WTC11 (cell line): ENCODE results near the gene NCK1. TPM values are rescaled to one million over a fixed set of nuclear protein-coding genes. Genes with fewer than 3 reads are reported as not detected.

Experiments
- ATAC-seq: fragments of 200-7000 bp; cut with Tn5 transposase; 2 replicates; pipeline ENCODE4 v1.10.0; 2021; ENCODE audit warnings: mild to moderate bottlenecking, moderate library complexity
- CTCF ChIA-PET: fragments of 300-600 bp; sonication (Branson Sonifier 250); formaldehyde crosslinking; loops from one replicate; lab custom pipeline; 2021; ENCODE audit warnings: antibody characterized with exemption; lab: Charles Lee
- POLR2A ChIA-PET: fragments of 350-600 bp; sonication (Branson Sonifier 250); formaldehyde crosslinking; loops from one replicate; lab custom pipeline; 2021; ENCODE audit warnings: antibody characterized with exemption; lab: Charles Lee
- DNase-seq: peaks from one replicate; pipeline ENCODE4 v3.0.0; 2021; ENCODE audit warnings: low spot score
- H3K27ac Mint-ChIP-seq: 2 replicates; pipeline ENCODE4 v1.8.0; 2021; ENCODE audit warnings: mixed read lengths
- H3K27me3 Mint-ChIP-seq: 2 replicates; pipeline ENCODE4 v1.8.0; 2021; ENCODE audit warnings: low read depth, mild to moderate bottlenecking, moderate library complexity, mixed read lengths
- H3K36me3 Mint-ChIP-seq: 2 replicates; pipeline ENCODE4 v1.8.0; 2021; ENCODE audit warnings: mixed read lengths
- H3K4me1 Mint-ChIP-seq: 2 replicates; pipeline ENCODE4 v1.8.0; 2022; ENCODE audit warnings: mixed read lengths
- H3K4me3 Mint-ChIP-seq: 2 replicates; pipeline ENCODE4 v1.8.0; 2021; ENCODE audit warnings: mild to moderate bottlenecking, moderate library complexity, mixed read lengths
- H3K9me3 Mint-ChIP-seq: 2 replicates; pipeline ENCODE4 v1.8.0; 2021; ENCODE audit warnings: mixed read lengths
- AFF4 ChIP-seq: sonication (generic); formaldehyde crosslinking; IDR thresholded peaks from 2 replicates; pipeline ENCODE4 v1.8.1; 2023; ENCODE audit warnings: mild to moderate bottlenecking, missing genetic modification reagents, borderline replicate concordance
- ATF1 ChIP-seq: sonication (generic); formaldehyde crosslinking; IDR thresholded peaks from 2 replicates; pipeline ENCODE4 v1.8.1; 2023; ENCODE audit warnings: mild to moderate bottlenecking, moderate library complexity, missing genetic modification reagents
- ATF2 ChIP-seq: sonication (generic); formaldehyde crosslinking; IDR thresholded peaks from 2 replicates; pipeline ENCODE4 v1.8.1; 2022; ENCODE audit warnings: low read depth, missing genetic modification reagents, borderline replicate concordance
- ATF6 ChIP-seq: sonication (generic); formaldehyde crosslinking; IDR thresholded peaks from 2 replicates; pipeline ENCODE4 v1.8.1; 2023; ENCODE audit warnings: mild to moderate bottlenecking, missing genetic modification reagents
- CREB1 ChIP-seq: sonication (generic); formaldehyde crosslinking; IDR thresholded peaks from 2 replicates; pipeline ENCODE4 v1.8.0; 2023; ENCODE audit warnings: mild to moderate bottlenecking, missing genetic modification reagents
- CREM ChIP-seq: sonication (generic); formaldehyde crosslinking; IDR thresholded peaks from 2 replicates; pipeline ENCODE4 v1.8.1; 2022; ENCODE audit warnings: mild to moderate bottlenecking, missing genetic modification reagents, moderate library complexity
- ELF4 ChIP-seq: sonication (generic); formaldehyde crosslinking; IDR thresholded peaks from 2 replicates; pipeline ENCODE4 v1.8.1; 2022; ENCODE audit warnings: low read depth, mild to moderate bottlenecking, moderate library complexity, missing genetic modification reagents
- FOXJ3 ChIP-seq: sonication (generic); formaldehyde crosslinking; IDR thresholded peaks from 2 replicates; pipeline ENCODE4 v1.9.0; 2021; ENCODE audit warnings: missing genetic modification reagents, mild to moderate bottlenecking, borderline replicate concordance
- FOXP1 ChIP-seq: sonication (generic); formaldehyde crosslinking; IDR thresholded peaks from 2 replicates; pipeline ENCODE4 v1.8.0; 2022; ENCODE audit warnings: missing genetic modification reagents, mild to moderate bottlenecking, moderate library complexity, borderline replicate concordance
- HMGXB4 ChIP-seq: sonication (generic); formaldehyde crosslinking; IDR thresholded peaks from 2 replicates; pipeline ENCODE4 v1.8.1; 2023; ENCODE audit warnings: mild to moderate bottlenecking, moderate library complexity, missing genetic modification reagents
- MYBL2 ChIP-seq: sonication (generic); formaldehyde crosslinking; IDR thresholded peaks from 2 replicates; pipeline ENCODE4 v1.8.1; 2023; ENCODE audit warnings: mild to moderate bottlenecking, moderate library complexity, missing genetic modification reagents
- NFE2L1 ChIP-seq: sonication (generic); formaldehyde crosslinking; IDR thresholded peaks from 2 replicates; pipeline ENCODE4 v1.8.1; 2023; ENCODE audit warnings: missing genetic modification reagents
- NR1H2 ChIP-seq: sonication (generic); formaldehyde crosslinking; IDR thresholded peaks from 2 replicates; pipeline ENCODE4 v1.9.0; 2021; ENCODE audit warnings: mild to moderate bottlenecking, moderate library complexity, missing genetic modification reagents
- NR2C2 ChIP-seq: sonication (generic); formaldehyde crosslinking; IDR thresholded peaks from 2 replicates; pipeline ENCODE4 v1.8.0; 2022; ENCODE audit warnings: mild to moderate bottlenecking, missing genetic modification reagents
- NR3C1 ChIP-seq: sonication (generic); formaldehyde crosslinking; conservative IDR thresholded peaks from 2 replicates; pipeline ENCODE4 v1.8.1; 2023; ENCODE audit warnings: low read depth, mild to moderate bottlenecking, missing genetic modification reagents
- SMAD3 ChIP-seq: sonication (generic); formaldehyde crosslinking; IDR thresholded peaks from 2 replicates; pipeline ENCODE4 v1.8.0; 2022; ENCODE audit warnings: missing genetic modification reagents, mild to moderate bottlenecking, borderline replicate concordance
- TEAD4 ChIP-seq: sonication (generic); formaldehyde crosslinking; IDR thresholded peaks from 2 replicates; pipeline ENCODE4 v1.8.0; 2022; ENCODE audit warnings: mild to moderate bottlenecking, missing genetic modification reagents
- TP53 ChIP-seq: sonication (generic); formaldehyde crosslinking; IDR thresholded peaks from 2 replicates; pipeline ENCODE4 v1.8.1; 2023; ENCODE audit warnings: mild to moderate bottlenecking, missing genetic modification reagents
- ZNF219 ChIP-seq: sonication (generic); formaldehyde crosslinking; IDR thresholded peaks from 2 replicates; pipeline ENCODE4 v1.8.0; 2023; ENCODE audit warnings: missing genetic modification reagents, mild to moderate bottlenecking, borderline replicate concordance
- ZNF263 ChIP-seq: sonication (generic); formaldehyde crosslinking; IDR thresholded peaks from 2 replicates; pipeline ENCODE4 v1.8.1; 2022; ENCODE audit warnings: low read depth, mild to moderate bottlenecking, moderate library complexity, missing genetic modification reagents
- ZNF396 ChIP-seq: fragments of 250-450 bp; sonication (Bioruptor Pico); IDR thresholded peaks from 2 replicates; pipeline ENCODE4 v1.8.0; 2021; ENCODE audit warnings: mild to moderate bottlenecking, moderate library complexity, borderline replicate concordance
- ZSCAN18 ChIP-seq: fragments of 250-450 bp; sonication (Bioruptor Pico); IDR thresholded peaks from 2 replicates; pipeline ENCODE4 v2.1.2; 2022; ENCODE audit warnings: mild to moderate bottlenecking, moderate library complexity
- total RNA-seq: library from RNA; stranded (reverse); gene quantifications from 3 replicates; pipeline ENCODE4 v1.2.3, GENCODE V29; 2021

NCK1 gene
- total RNA-seq, 1 experiment from 2014 or later = 28.9 TPM

- peak overlapping the region; percentile 83 for H3K27ac Mint-ChIP-seq
- peaks cover 47% of the 10 kb centered on the region for H3K4me1 Mint-ChIP-seq
- POLR2A ChIA-PET = no interaction called here
- H3K27me3 Mint-ChIP-seq = no peaks in the 10 kb centered on the region
- ATAC-seq = peak; percentile 30
- TF ChIP-seq NR3C1 (CRISPR knock-in tag) (no peak), ATF2 (CRISPR knock-in tag) (no peak), AFF4 (CRISPR knock-in tag) (no peak), TEAD4 (CRISPR knock-in tag) (no peak), ATF6 (CRISPR knock-in tag) (no peak), ATF1 (CRISPR knock-in tag) (no peak), NFE2L1 (no peak), FOXJ3 (CRISPR knock-in tag) (no peak), NR2C2 (no peak), SMAD3 (no peak), HMGXB4 (no peak), ELF4 (CRISPR knock-in tag) (no peak), ZSCAN18 (CRISPR knock-in tag) (no peak), ZNF396 (CRISPR knock-in tag) (no peak)
- TF ChIP-seq, all 79 proteins: peak for 0
- CTCF ChIA-PET = no interaction called here
- Mint-ChIP-seq H3K9me3 (no peaks in the 10 kb centered on the region), H3K4me3 (no peak overlapping the region), H3K36me3 (peaks cover 8% of the 10 kb centered on the region)
- no peak for DNase-seq
Measured at GRCh38 chr3:136942803-136943202, 80.8 kb downstream of the NCK1 start.

- Mint-ChIP-seq H3K9me3 (no peaks in the 10 kb centered on the region), H3K4me3 (no peak overlapping the region), H3K4me1 (peaks cover 43% of the 10 kb centered on the region), H3K27ac (peak overlapping the region; percentile 78; the same call in 1 of the 2 replicates), H3K36me3 (peaks cover 8% of the 10 kb centered on the region), H3K27me3 (no peaks in the 10 kb centered on the region)
- DNase-seq = no peak
- no peak for ATAC-seq
- ChIA-PET POLR2A (no interaction called here), CTCF (no interaction called here)
- no peak for TF ChIP-seq NR1H2
- no peak for TF ChIP-seq ZNF263 (CRISPR knock-in tag)
- TF ChIP-seq AFF4 (CRISPR knock-in tag) = no peak
- no peak for TF ChIP-seq MYBL2
- no peak for TF ChIP-seq ZNF219
- TF ChIP-seq CREB1 (CRISPR knock-in tag) = no peak
- TF ChIP-seq CREM (CRISPR knock-in tag) = no peak
- TF ChIP-seq FOXP1 (CRISPR knock-in tag) = no peak
- TF ChIP-seq TP53 (CRISPR knock-in tag) = no peak
Measured at GRCh38 chr3:136943436-136943835, 81.4 kb downstream of the NCK1 start.
